PC-3 (cell line): ENCODE data around the gene SLC16A9.

Experiments
- CTCF ChIP-seq: fragments of 300-600 bp; sonication (generic); conservative IDR thresholded peaks from 2 replicates; pipeline ENCODE4 v1.5.1; 2017; ENCODE audit warnings: antibody characterized with exemption, low read depth, mild to moderate bottlenecking, low read length
- EZH2 ChIP-seq: fragments of 300-600 bp; sonication (generic); IDR thresholded peaks from one replicate; pipeline ENCODE4 v1.6.1; 2017; ENCODE audit warnings: antibody characterized with exemption, mild to moderate bottlenecking, low read length; ENCODE audit not compliant: unreplicated experiment

GRCh38 chr10:59736749-59737148, 27.1 kb upstream of the SLC16A9 start:
- TF ChIP-seq CTCF (no peak), EZH2 (no peak)
